H9 (cell line): ENCODE results near the gene SERPING1. TPM values are rescaled to one million over a fixed set of nuclear protein-coding genes. Genes with fewer than 3 reads are reported as not detected.

Experiments
- DNase-seq: peaks from one replicate; pipeline ENCODE4 v3.0.0-alpha.2; 2017
- H2AFZ ChIP-seq: one replicate; pipeline ENCODE4 v1.6.1; 2013; ENCODE audit warnings: mild to moderate bottlenecking, low read length, control low read depth, moderate library complexity
- H2AK5ac ChIP-seq: 2 replicates; pipeline ENCODE4 v1.6.1; 2013; ENCODE audit warnings: low read length, control low read depth, mixed read lengths; ENCODE audit not compliant: insufficient read length
- H2BK120ac ChIP-seq: one replicate; pipeline ENCODE4 v1.6.1; 2013; ENCODE audit warnings: low read depth, mild to moderate bottlenecking, low read length, control low read depth, inconsistent platforms; ENCODE audit not compliant: poor library complexity, severe bottlenecking
- H2BK12ac ChIP-seq: 2 replicates; pipeline ENCODE4 v1.6.1; 2013; ENCODE audit warnings: low read length, control low read depth, mixed read lengths, low read depth; ENCODE audit not compliant: insufficient read length
- H2BK15ac ChIP-seq: 2 replicates; pipeline ENCODE4 v1.6.1; 2013; ENCODE audit warnings: low read depth, low read length, control low read depth
- H2BK20ac ChIP-seq: one replicate; pipeline ENCODE4 v1.6.1; 2013; ENCODE audit warnings: low read depth, mild to moderate bottlenecking, low read length, control low read depth, inconsistent platforms; ENCODE audit not compliant: poor library complexity, severe bottlenecking
- H2BK5ac ChIP-seq: 2 replicates; pipeline ENCODE4 v1.6.1; 2013; ENCODE audit warnings: low read length, control low read depth, mixed read lengths; ENCODE audit not compliant: insufficient read length
- H3K14ac ChIP-seq: 2 replicates; pipeline ENCODE4 v1.6.1; 2013; ENCODE audit warnings: low read length, control low read depth; ENCODE audit not compliant: insufficient read depth
- H3K18ac ChIP-seq: 2 replicates; pipeline ENCODE4 v1.6.1; 2013; ENCODE audit warnings: low read depth, mild to moderate bottlenecking, mixed read lengths, low read length, control low read depth; ENCODE audit not compliant: insufficient read length
- H3K23ac ChIP-seq: 2 replicates; pipeline ENCODE4 v1.6.1; 2013; ENCODE audit warnings: low read length, control low read depth, mixed read lengths, low read depth; ENCODE audit not compliant: insufficient read length
- H3K23me2 ChIP-seq: 2 replicates; pipeline ENCODE4 v1.6.1; 2013; ENCODE audit warnings: low read depth, mild to moderate bottlenecking, mixed read lengths, low read length, control low read depth; ENCODE audit not compliant: insufficient read length, poor library complexity, severe bottlenecking
- H3K27ac ChIP-seq: 2 replicates; pipeline ENCODE4 v1.5.1; 2013; ENCODE audit warnings: low read length, control low read depth, mixed read lengths, low read depth; ENCODE audit not compliant: insufficient read length
- H3K27me3 ChIP-seq: 2 replicates; pipeline ENCODE4 v1.6.1; 2013; ENCODE audit warnings: low read length, control low read depth, inconsistent platforms; ENCODE audit not compliant: insufficient read depth
- H3K4ac ChIP-seq: 2 replicates; pipeline ENCODE4 v1.6.1; 2013; ENCODE audit warnings: low read depth, mild to moderate bottlenecking, control low read depth, inconsistent platforms, low read length, moderate library complexity
- H3K4me1 ChIP-seq: 2 replicates; pipeline ENCODE4 v1.6.1; 2013; ENCODE audit warnings: low read length, control low read depth, inconsistent platforms; ENCODE audit not compliant: insufficient read depth
- H3K4me2 ChIP-seq: 2 replicates; pipeline ENCODE4 v1.6.1; 2013; ENCODE audit warnings: low read length, control low read depth, mixed read lengths; ENCODE audit not compliant: insufficient read length, insufficient read depth
- H3K56ac ChIP-seq: 2 replicates; pipeline ENCODE4 v1.6.1; 2013; ENCODE audit warnings: low read depth, mild to moderate bottlenecking, mixed read lengths, low read length, control low read depth; ENCODE audit not compliant: insufficient read length
- H3K79me1 ChIP-seq: 2 replicates; pipeline ENCODE4 v1.6.1; 2013; ENCODE audit warnings: low read depth, mild to moderate bottlenecking, moderate library complexity, low read length, control low read depth, inconsistent platforms; ENCODE audit not compliant: insufficient read depth, poor library complexity, severe bottlenecking
- H3K79me2 ChIP-seq: 2 replicates; pipeline ENCODE4 v1.6.1; 2013; ENCODE audit warnings: low read length, control low read depth, inconsistent platforms; ENCODE audit not compliant: insufficient read depth
- H3K9ac ChIP-seq: 2 replicates; pipeline ENCODE4 v1.6.1; 2013; ENCODE audit warnings: low read length, control low read depth, mixed read lengths; ENCODE audit not compliant: insufficient read length; ENCODE audit errors: extremely low read depth
- H3K9me3 ChIP-seq: one replicate; pipeline ENCODE4 v1.6.1; 2013; ENCODE audit warnings: low read depth, low read length, inconsistent platforms; ENCODE audit not compliant: control insufficient read depth
- H3T11ph ChIP-seq: one replicate; pipeline ENCODE4 v1.6.1; 2013; ENCODE audit warnings: mild to moderate bottlenecking, low read length, control low read depth, inconsistent platforms
- H4K20me1 ChIP-seq: one replicate; pipeline ENCODE4 v1.6.1; 2013; ENCODE audit not compliant: control insufficient read depth, insufficient read length, insufficient read depth
- H4K5ac ChIP-seq: 2 replicates; pipeline ENCODE4 v1.6.1; 2013; ENCODE audit warnings: low read depth, mild to moderate bottlenecking, mixed read lengths, low read length, control low read depth; ENCODE audit not compliant: insufficient read length
- H4K8ac ChIP-seq: replicated peaks from 2 replicates; pipeline ENCODE4 v1.6.1; 2013; ENCODE audit warnings: low read length, control low read depth, mixed read lengths, low read depth; ENCODE audit not compliant: insufficient read length
- H4K91ac ChIP-seq: 2 replicates; pipeline ENCODE4 v1.6.1; 2013; ENCODE audit warnings: low read depth, mild to moderate bottlenecking, moderate library complexity, mixed read lengths, low read length, control low read depth; ENCODE audit not compliant: insufficient read length
- H3K27ac Mint-ChIP-seq, 3 experiments: 2 replicates in 2 of 3; 3 replicates in 1 of 3; pipeline ENCODE4 v1.8.0; 2020 to 2021; ENCODE audit warnings: mixed read lengths in 3 of 3, mild to moderate bottlenecking in 1 of 3, moderate library complexity in 1 of 3
- H3K27me3 Mint-ChIP-seq: 2 replicates; pipeline ENCODE4 v1.8.0; 2021; ENCODE audit warnings: low read depth, mild to moderate bottlenecking, moderate library complexity, mixed read lengths
- H3K36me3 Mint-ChIP-seq, 3 experiments: 2 replicates in 2 of 3; 3 replicates in 1 of 3; pipeline ENCODE4 v1.8.0; 2020 to 2021; ENCODE audit warnings: low read depth in 3 of 3, mixed read lengths in 3 of 3; ENCODE audit not compliant: insufficient read depth in 1 of 3
- H3K4me1 Mint-ChIP-seq, 2 experiments: 2 replicates each; pipeline ENCODE4 v1.8.0; 2020; ENCODE audit warnings: mixed read lengths in 2 of 2
- H3K4me3 Mint-ChIP-seq, 2 experiments: 2 replicates in 1 of 2; 3 replicates in 1 of 2; pipeline ENCODE4 v1.8.0; 2020 to 2021; ENCODE audit warnings: mild to moderate bottlenecking in 2 of 2, mixed read lengths in 2 of 2, moderate library complexity in 1 of 2
- H3K9me3 Mint-ChIP-seq, 2 experiments: 2 replicates in 1 of 2; 3 replicates in 1 of 2; pipeline ENCODE4 v1.8.0; 2020; ENCODE audit warnings: mild to moderate bottlenecking in 2 of 2, mixed read lengths in 2 of 2, moderate library complexity in 1 of 2
- CTCF ChIP-seq: fragments of 200-600 bp; sonication (generic); conservative IDR thresholded peaks from 3 replicates; pipeline ENCODE4 v1.8.0; 2021; ENCODE audit warnings: antibody characterized with exemption, mild to moderate bottlenecking
- WGBS: extraction: QIAGEN DNeasy Blood & Tissue Kit; methylation state at CpG from one replicate; pipeline ENCODE4 v1.1.7; 2013; ENCODE audit warnings: missing lambda C conversion rate, low lambda C conversion rate, mixed read lengths; ENCODE audit not compliant: insufficient read length; ENCODE audit errors: extremely low coverage; 5-methylcytosine and 5-hydroxymethylcytosine counted together
- total RNA-seq: library from RNA; stranded (reverse); gene quantifications from 2 replicates; pipeline ENCODE4 v1.2.1, GENCODE V29; 2021

The SERPING1 gene
- total RNA-seq, 1 experiment from 2014 or later: 35.2 TPM

- H2BK12ac ChIP-seq: no peak overlapping the region
- no peak overlapping the region for H3K56ac ChIP-seq
- H2AFZ ChIP-seq: no peak overlapping the region
- peaks cover 24 to 49% of the 10 kb centered on the region in 2 experiments for H3K4me1 Mint-ChIP-seq
- no peak overlapping the region for H2BK20ac ChIP-seq
- peak overlapping the region in 1 of 3 experiments; percentile 54; a peak in 3 of 7 replicates for H3K27ac Mint-ChIP-seq
- no peaks in the 10 kb centered on the region for H3K9me3 ChIP-seq
- no peaks in the 10 kb centered on the region for H3K27me3 ChIP-seq
- H3K4me1 ChIP-seq: peaks cover 4% of the 10 kb centered on the region; the same call in 1 of the 2 replicates
- no peak for TF ChIP-seq CTCF
- peaks cover 8% of the 10 kb centered on the region for H3K23me2 ChIP-seq
- H3K27me3 Mint-ChIP-seq: no peaks in the 10 kb centered on the region
- H2AK5ac ChIP-seq: no peak overlapping the region
- H3K18ac ChIP-seq: no peak overlapping the region
- no peak for DNase-seq
- H2BK120ac ChIP-seq: no peak overlapping the region
- H3K4me3 Mint-ChIP-seq: peak overlapping the region in 1 of 2 experiments; percentile 79; a peak in 3 of 5 replicates
- H4K8ac ChIP-seq: no peak overlapping the region
- H2BK5ac ChIP-seq: no peak overlapping the region
- H3K9ac ChIP-seq: no peak overlapping the region
- H4K20me1 ChIP-seq: no peaks in the 10 kb centered on the region
- H3K36me3 Mint-ChIP-seq: peaks cover 15 to 30% (median 18%) of the 10 kb centered on the region in 3 experiments; a peak in 6 of 7 replicates
- no CpG with 5 or more reads among the region's 2 CpGs for WGBS
- peak overlapping the region; percentile 57 for H3K4me2 ChIP-seq
- H3T11ph ChIP-seq: no peak overlapping the region
- no peak overlapping the region for H3K14ac ChIP-seq
- H3K79me2 ChIP-seq: no peaks in the 10 kb centered on the region
- H3K9me3 Mint-ChIP-seq: no peaks in the 10 kb centered on the region
- H4K91ac ChIP-seq: no peak overlapping the region
- H3K27ac ChIP-seq: no peak overlapping the region
- no peak overlapping the region for H2BK15ac ChIP-seq
- H3K23ac ChIP-seq: no peak overlapping the region
- no peaks in the 10 kb centered on the region for H3K79me1 ChIP-seq
- H4K5ac ChIP-seq: no peak overlapping the region
- no peak overlapping the region for H3K4ac ChIP-seq
Observed at GRCh38 chr11:57599381-57599780, 1.9 kb downstream of the SERPING1 start.
